BLaER1 (cell line): ENCODE data around the gene NEUROD2.

ENCODE experiments used
- H3K27ac ChIP-seq: shearing (Covaris generic); formaldehyde crosslinking; 2 replicates; pipeline ENCODE4 v1.8.1; 2022
- H3K27me3 ChIP-seq: shearing (Covaris generic); formaldehyde crosslinking; 2 replicates; pipeline ENCODE4 v1.8.1; 2022
- H3K36me3 ChIP-seq: shearing (Covaris generic); formaldehyde crosslinking; 2 replicates; pipeline ENCODE4 v1.8.1; 2022
- H3K4me1 ChIP-seq: shearing (Covaris generic); formaldehyde crosslinking; 2 replicates; pipeline ENCODE4 v1.8.1; 2022
- H3K4me2 ChIP-seq: shearing (Covaris generic); formaldehyde crosslinking; 2 replicates; pipeline ENCODE4 v1.8.1; 2022
- H3K4me3 ChIP-seq: shearing (Covaris generic); formaldehyde crosslinking; 2 replicates; pipeline ENCODE4 v1.8.1; 2022
- H3K9ac ChIP-seq: shearing (Covaris generic); formaldehyde crosslinking; 2 replicates; pipeline ENCODE4 v1.8.1; 2022
- H3K9me3 ChIP-seq: shearing (Covaris generic); formaldehyde crosslinking; 2 replicates; pipeline ENCODE4 v1.8.1; 2022
- H4K20me1 ChIP-seq: shearing (Covaris generic); formaldehyde crosslinking; 2 replicates; pipeline ENCODE4 v1.8.1; 2022
- Cebpa-rat ChIP-seq: shearing (Covaris generic); IDR thresholded peaks from 2 replicates; pipeline ENCODE4 v1.8.1; 2022

Gene NEUROD2

GRCh38 chr17:39636587-39636926 is 28.8 kb upstream of the NEUROD2 start:
- Histone ChIP-seq H3K4me2 (peak overlapping the region; percentile 94), H3K9ac (peak overlapping the region; percentile 89), H3K9me3 (no peaks in the 10 kb centered on the region), H3K36me3 (peaks cover 7% of the 10 kb centered on the region; the same call in 1 of the 2 replicates), H4K20me1 (peaks cover 38% of the 10 kb centered on the region), H3K4me1 (peaks cover 86% of the 10 kb centered on the region), H3K27me3 (no peaks in the 10 kb centered on the region), H3K27ac (peak overlapping the region; percentile 94), H3K4me3 (peak overlapping the region; percentile 85)
- no peak for TF ChIP-seq Cebpa-rat

DNA sequence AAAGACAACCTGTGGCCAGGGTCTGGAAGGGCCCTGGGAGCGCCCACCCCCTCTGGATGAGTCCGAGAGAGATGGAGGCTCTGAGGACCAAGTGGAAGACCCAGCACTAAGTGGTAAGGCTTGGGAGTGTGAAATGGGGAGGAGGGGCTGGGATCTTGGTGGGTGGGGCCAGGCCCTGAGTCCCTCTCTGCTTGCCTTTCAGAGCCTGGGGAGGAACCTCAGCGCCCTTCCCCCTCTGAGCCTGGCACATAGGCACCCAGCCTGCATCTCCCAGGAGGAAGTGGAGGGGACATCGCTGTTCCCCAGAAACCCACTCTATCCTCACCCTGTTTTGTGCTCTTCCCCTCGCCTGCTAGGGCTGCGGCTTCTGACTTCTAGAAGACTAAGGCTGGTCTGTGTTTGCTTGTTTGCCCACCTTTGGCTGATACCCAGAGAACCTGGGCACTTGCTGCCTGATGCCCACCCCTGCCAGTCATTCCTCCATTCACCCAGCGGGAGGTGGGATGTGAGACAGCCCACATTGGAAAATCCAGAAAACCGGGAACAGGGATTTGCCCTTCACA is 28.0 kb upstream of the NEUROD2 start:
- H3K4me2 ChIP-seq: peak overlapping the region; percentile 94
- H3K27ac ChIP-seq: peak overlapping the region; percentile 94
- TF ChIP-seq Cebpa-rat: no peak
- no peaks in the 10 kb centered on the region for H3K27me3 ChIP-seq
- H3K9ac ChIP-seq: no peak overlapping the region
- H4K20me1 ChIP-seq: peaks cover 29% of the 10 kb centered on the region
- H3K9me3 ChIP-seq: no peaks in the 10 kb centered on the region
- no peak overlapping the region for H3K4me3 ChIP-seq
- H3K4me1 ChIP-seq: peaks cover 85% of the 10 kb centered on the region
- H3K36me3 ChIP-seq: peaks cover 7% of the 10 kb centered on the region; the same call in 1 of the 2 replicates

- no peak overlapping the region for H3K4me3 ChIP-seq
- H3K4me2 ChIP-seq: no peak overlapping the region; the same call in 1 of the 2 replicates
- H3K27ac ChIP-seq: no peak overlapping the region
- no peak overlapping the region for H3K9ac ChIP-seq
- H3K36me3 ChIP-seq: peaks cover under 1% of the 10 kb centered on the region; the same call in 1 of the 2 replicates
- peaks cover 16% of the 10 kb centered on the region; the same call in 1 of the 2 replicates for H4K20me1 ChIP-seq
- no peaks in the 10 kb centered on the region for H3K27me3 ChIP-seq
- TF ChIP-seq Cebpa-rat: no peak
- H3K4me1 ChIP-seq: peaks cover 80% of the 10 kb centered on the region
- no peaks in the 10 kb centered on the region for H3K9me3 ChIP-seq
Measured at GRCh38 chr17:39634384-39634871, 26.7 kb upstream of the NEUROD2 start.

DNA sequence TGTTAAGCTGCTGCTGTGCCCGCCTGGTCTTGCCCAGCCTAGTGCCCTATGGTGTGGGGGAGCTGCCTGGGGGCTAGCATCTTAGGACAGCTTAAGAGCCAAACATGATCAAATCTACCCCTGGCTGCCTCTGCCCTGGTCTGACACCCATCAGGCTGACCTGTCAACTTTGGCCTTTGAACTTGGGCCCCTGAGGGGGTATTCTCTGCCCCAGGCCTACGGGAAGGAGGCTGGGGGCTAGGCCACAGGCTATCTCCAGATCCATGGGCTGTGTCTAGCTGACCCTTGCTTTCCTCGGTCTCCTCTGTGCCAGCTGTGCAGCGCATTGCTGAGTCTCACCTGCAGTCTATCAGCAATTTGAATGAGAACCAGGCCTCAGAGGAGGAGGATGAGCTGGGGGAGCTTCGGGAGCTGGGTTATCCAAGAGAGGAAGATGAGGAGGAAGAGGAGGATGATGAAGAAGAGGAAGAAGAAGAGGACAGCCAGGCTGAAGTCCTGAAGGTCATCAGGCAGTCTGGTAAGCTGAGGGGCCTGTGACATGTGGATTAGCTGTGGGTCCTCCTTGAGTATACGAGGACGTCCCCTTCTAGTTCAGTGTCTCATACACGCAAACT is 26.0 kb upstream of the NEUROD2 start:
- no peak for TF ChIP-seq Cebpa-rat

DNA sequence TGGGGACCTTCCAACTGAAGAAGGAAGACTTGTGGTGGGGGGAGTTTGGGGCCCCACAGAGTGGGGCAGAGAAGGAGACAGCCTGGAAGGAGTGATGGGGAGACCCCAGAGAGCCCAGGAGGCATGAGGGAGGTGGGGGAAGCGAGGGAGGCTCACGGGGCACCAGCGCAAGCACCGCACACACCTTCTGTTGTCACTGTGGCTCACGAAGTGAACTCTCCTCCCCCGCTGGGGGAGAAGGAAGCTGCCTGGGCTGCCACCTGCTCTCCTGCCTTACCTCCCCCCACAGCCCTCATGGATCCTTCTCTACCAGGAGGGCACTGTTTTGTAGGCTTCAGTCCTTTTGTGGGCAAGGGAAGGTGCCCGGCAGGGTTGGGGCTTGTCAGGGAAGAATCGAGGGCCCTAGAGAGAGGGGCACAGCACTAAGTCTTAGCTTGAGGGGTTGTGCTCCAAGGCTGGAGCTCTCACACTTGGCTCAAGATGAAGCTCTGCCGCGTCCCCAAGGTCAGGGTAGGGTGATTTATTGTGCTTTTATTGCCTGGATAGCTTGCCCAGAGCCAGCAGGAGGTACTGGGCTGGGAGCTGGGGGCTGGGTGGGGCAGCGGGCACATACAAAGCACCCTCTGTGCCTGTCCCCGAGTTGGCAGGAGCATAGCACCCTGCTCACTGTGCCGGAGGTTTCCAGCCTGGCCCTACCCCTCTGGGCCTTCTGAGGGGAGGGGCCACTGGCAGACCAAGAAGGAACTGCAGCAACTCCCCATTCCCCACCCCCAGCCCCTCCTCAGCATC is 24.6 kb upstream of the NEUROD2 start:
- Histone ChIP-seq H3K27ac (no peak overlapping the region), H3K4me3 (no peak overlapping the region), H3K9me3 (no peaks in the 10 kb centered on the region), H3K9ac (0 out of 2 replicates have a peak overlapping the region, but pooled peaks have one; percentile 49), H4K20me1 (no peaks in the 10 kb centered on the region), H3K4me1 (peaks cover 78% of the 10 kb centered on the region), H3K36me3 (no peaks in the 10 kb centered on the region), H3K27me3 (peaks cover 7% of the 10 kb centered on the region), H3K4me2 (peak overlapping the region; percentile 45)
- no peak for TF ChIP-seq Cebpa-rat

More for the DNA sequence above, 26.0 kb upstream of the NEUROD2 start:
- Histone ChIP-seq H3K4me2 (no peak overlapping the region), H3K9me3 (no peaks in the 10 kb centered on the region), H3K27ac (peak overlapping the region; percentile 20; the same call in 1 of the 2 replicates), H3K27me3 (no peaks in the 10 kb centered on the region), H3K36me3 (no peaks in the 10 kb centered on the region), H4K20me1 (peaks cover 12% of the 10 kb centered on the region; the same call in 1 of the 2 replicates), H3K9ac (no peak overlapping the region), H3K4me3 (no peak overlapping the region), H3K4me1 (peaks cover 80% of the 10 kb centered on the region)

DNA sequence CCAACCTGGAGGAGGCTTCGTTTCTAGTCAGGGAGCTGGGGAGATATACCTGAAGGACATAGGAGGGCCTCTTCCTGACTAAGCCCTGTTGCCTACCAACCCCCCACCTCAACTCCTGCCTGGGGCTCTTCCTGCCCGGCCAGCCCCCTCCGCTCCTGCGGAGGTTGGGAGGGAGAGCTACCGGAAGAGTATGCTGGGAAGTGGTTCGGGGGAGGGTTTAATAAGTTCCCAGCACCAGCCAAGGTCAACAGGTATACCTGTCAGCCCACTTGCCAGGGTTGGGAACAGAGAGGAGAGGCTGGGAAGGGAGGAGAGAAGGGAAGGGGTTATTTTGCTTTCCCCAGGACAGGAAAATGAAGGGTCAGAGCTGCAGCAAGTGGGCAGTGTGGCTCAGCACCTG is 23.7 kb upstream of the NEUROD2 start:
- H3K36me3 ChIP-seq: no peaks in the 10 kb centered on the region
- H3K27ac ChIP-seq: no peak overlapping the region
- H4K20me1 ChIP-seq: no peaks in the 10 kb centered on the region
- H3K4me2 ChIP-seq: peak overlapping the region; percentile 45
- no peak overlapping the region for H3K4me3 ChIP-seq
- H3K9ac ChIP-seq: no peak overlapping the region
- peaks cover 83% of the 10 kb centered on the region for H3K4me1 ChIP-seq
- no peaks in the 10 kb centered on the region for H3K9me3 ChIP-seq
- TF ChIP-seq Cebpa-rat: no peak
- H3K27me3 ChIP-seq: peaks cover 17% of the 10 kb centered on the region

- H3K4me2 ChIP-seq: peak overlapping the region; percentile 71; the same call in 1 of the 2 replicates
- H3K9me3 ChIP-seq: no peaks in the 10 kb centered on the region
- H3K27ac ChIP-seq: no peak overlapping the region
Measured at GRCh38 chr17:39629898-39630297, 22.2 kb upstream of the NEUROD2 start.

GRCh38 chr17:39629494-39629880 is 21.8 kb upstream of the NEUROD2 start:
- Histone ChIP-seq H3K4me3 (no peak overlapping the region), H3K27me3 (peaks cover 26% of the 10 kb centered on the region), H3K4me2 (peak overlapping the region; percentile 71), H3K36me3 (no peaks in the 10 kb centered on the region), H3K9ac (no peak overlapping the region), H3K27ac (no peak overlapping the region), H3K4me1 (peaks cover 63% of the 10 kb centered on the region), H4K20me1 (no peaks in the 10 kb centered on the region), H3K9me3 (no peaks in the 10 kb centered on the region)
- TF ChIP-seq Cebpa-rat: no peak

More at GRCh38 chr17:39629898-39630297, 22.2 kb upstream of the NEUROD2 start:
- no peak overlapping the region for H3K4me3 ChIP-seq
- H4K20me1 ChIP-seq: no peaks in the 10 kb centered on the region
- peaks cover 68% of the 10 kb centered on the region for H3K4me1 ChIP-seq
- H3K36me3 ChIP-seq: no peaks in the 10 kb centered on the region
- no peak overlapping the region for H3K9ac ChIP-seq
- H3K27me3 ChIP-seq: peaks cover 23% of the 10 kb centered on the region
- no peak for TF ChIP-seq Cebpa-rat

DNA sequence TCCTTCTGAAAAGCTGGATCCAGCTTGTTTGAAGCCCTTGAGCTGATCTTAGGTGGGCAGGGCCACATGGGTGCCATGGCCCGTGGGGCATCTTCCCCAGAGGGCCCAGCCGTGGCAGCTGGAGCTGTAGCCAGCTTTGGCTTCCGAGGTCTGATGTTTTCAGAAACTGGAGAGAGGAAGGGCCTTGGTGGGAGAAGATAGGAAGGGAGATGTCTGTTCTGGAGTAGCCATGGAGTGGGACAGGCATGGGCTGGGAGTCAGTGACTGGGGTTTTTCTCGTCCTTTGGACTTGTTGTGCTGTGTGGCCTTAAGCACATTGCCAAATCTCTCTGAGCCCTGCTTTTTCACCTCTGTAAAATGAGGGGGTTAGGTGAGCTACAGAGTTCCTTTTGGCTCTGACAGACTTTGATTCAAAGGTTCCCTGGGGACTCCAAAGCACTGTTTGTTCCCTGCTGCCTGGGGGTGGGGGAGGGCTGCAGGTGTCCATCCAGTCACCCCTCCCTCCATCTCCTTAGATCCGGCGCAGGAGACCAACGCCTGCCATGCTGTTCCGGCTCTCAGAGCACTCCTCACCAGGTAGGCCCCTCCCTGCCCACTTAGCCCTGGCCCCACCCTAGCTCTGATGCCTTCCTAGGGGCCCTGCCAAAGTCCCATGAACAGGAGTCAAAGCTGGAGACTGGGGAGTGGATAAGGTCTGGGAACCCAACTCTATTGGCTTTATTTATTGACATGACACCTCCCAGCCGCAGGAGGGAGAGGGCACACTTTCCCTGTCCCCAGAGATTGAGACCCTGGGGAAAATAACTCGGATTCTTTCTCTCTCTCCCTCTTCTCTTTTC is 21.2 kb upstream of the NEUROD2 start:
- no peak overlapping the region for H3K27ac ChIP-seq
- peak overlapping the region; percentile 71 for H3K4me2 ChIP-seq
- no peak for TF ChIP-seq Cebpa-rat
- no peak overlapping the region for H3K4me3 ChIP-seq
- H4K20me1 ChIP-seq: no peaks in the 10 kb centered on the region
- no peaks in the 10 kb centered on the region for H3K9me3 ChIP-seq
- H3K27me3 ChIP-seq: peaks cover 26% of the 10 kb centered on the region
- no peaks in the 10 kb centered on the region for H3K36me3 ChIP-seq
- H3K9ac ChIP-seq: no peak overlapping the region
- peaks cover 59% of the 10 kb centered on the region for H3K4me1 ChIP-seq
